ENCODE measurements around the gene SDR42E1. TPM values are rescaled to one million over a fixed set of nuclear protein-coding genes. Genes with fewer than 3 reads are reported as not detected.
A peak's percentile ranks its signal among the peaks of the same experiment; 100 is the strongest.
"Not testable (repeated sequence)": the region's sequence is repeated elsewhere in the genome, so short reads cannot be mapped to it uniquely, and the experiment has no call there.

Gene SDR42E1
- total RNA-seq, 1 experiment from 2014 or later: not detected

GRCh38 chr16:81977335-81977942, 33.8 kb downstream of the SDR42E1 start:
- not testable (repeated sequence) for DNase-seq (ENCODE audit: low read depth in 1 of 2, low spot score in 2 of 2); H3K4me3 ChIP-seq; H3K27me3 ChIP-seq (replicated peaks); H3K9me3 ChIP-seq (replicated peaks); H3K27ac ChIP-seq; H3K4me1 ChIP-seq (replicated peaks); H3K36me3 ChIP-seq

- Histone ChIP-seq H3K9me3 (replicated peaks) (no peaks in the 10 kb centered on the region), H3K4me3 (no peak overlapping the region), H3K27ac (no peak overlapping the region), H3K27me3 (replicated peaks) (no peaks in the 10 kb centered on the region), H3K4me1 (replicated peaks) (no peaks in the 10 kb centered on the region; the same call in 1 of the 2 replicates), H3K36me3 (no peaks in the 10 kb centered on the region)
- DNase-seq (ENCODE audit: low read depth in 1 of 2, low spot score in 2 of 2): no peak
These were observed 35.6 kb downstream of the SDR42E1 start for GRCh38 chr16:81975637-81976036.

GRCh38 chr16:81973737-81974136, 37.5 kb downstream of the SDR42E1 start:
- H3K4me1 ChIP-seq (replicated peaks): no peaks in the 10 kb centered on the region; the same call in 1 of the 2 replicates
- no peaks in the 10 kb centered on the region for H3K9me3 ChIP-seq (replicated peaks)
- H3K36me3 ChIP-seq: no peaks in the 10 kb centered on the region
- no peak overlapping the region for H3K27ac ChIP-seq
- no peak overlapping the region for H3K4me3 ChIP-seq
- no peak for DNase-seq (ENCODE audit: low read depth in 1 of 2, low spot score in 2 of 2)
- no peaks in the 10 kb centered on the region for H3K27me3 ChIP-seq (replicated peaks)

- Histone ChIP-seq H3K4me1 (replicated peaks) (no peaks in the 10 kb centered on the region; the same call in 1 of the 2 replicates), H3K4me3 (no peak overlapping the region), H3K9me3 (replicated peaks) (no peaks in the 10 kb centered on the region), H3K27me3 (replicated peaks) (no peaks in the 10 kb centered on the region), H3K27ac (no peak overlapping the region), H3K36me3 (no peaks in the 10 kb centered on the region)
- DNase-seq (ENCODE audit: low read depth in 1 of 2, low spot score in 2 of 2): no peak
These were observed 39.4 kb downstream of the SDR42E1 start for GRCh38 chr16:81971853-81972252.

GRCh38 chr16:81967358-81967757, 43.9 kb downstream of the SDR42E1 start:
- DNase-seq (ENCODE audit: low read depth in 1 of 2, low spot score in 2 of 2): no peak
- Histone ChIP-seq H3K9me3 (replicated peaks) (no peaks in the 10 kb centered on the region), H3K4me1 (replicated peaks) (no peaks in the 10 kb centered on the region), H3K36me3 (no peaks in the 10 kb centered on the region), H3K27me3 (replicated peaks) (no peaks in the 10 kb centered on the region), H3K4me3 (no peak overlapping the region), H3K27ac (no peak overlapping the region)

- DNase-seq (ENCODE audit: low read depth in 1 of 2, low spot score in 2 of 2): no peak
- Histone ChIP-seq H3K9me3 (replicated peaks) (no peaks in the 10 kb centered on the region), H3K36me3 (no peaks in the 10 kb centered on the region), H3K27ac (no peak overlapping the region), H3K4me3 (no peak overlapping the region), H3K27me3 (replicated peaks) (no peaks in the 10 kb centered on the region), H3K4me1 (replicated peaks) (no peaks in the 10 kb centered on the region)
These were observed 46.5 kb downstream of the SDR42E1 start for GRCh38 chr16:81964808-81965207.

GRCh38 chr16:81956213-81956948, 54.9 kb downstream of the SDR42E1 start:
- H3K4me1 ChIP-seq (replicated peaks): no peaks in the 10 kb centered on the region
- no peak overlapping the region for H3K27ac ChIP-seq
- H3K36me3 ChIP-seq: no peaks in the 10 kb centered on the region
- 0 out of 2 replicates have a peak, but pooled peaks cover 4% of the 10 kb centered on the region for H3K9me3 ChIP-seq (replicated peaks)
- H3K27me3 ChIP-seq (replicated peaks): no peaks in the 10 kb centered on the region
- no peak for DNase-seq (ENCODE audit: low read depth in 1 of 2, low spot score in 2 of 2)
- no peak overlapping the region for H3K4me3 ChIP-seq

- Histone ChIP-seq H3K4me1 (replicated peaks) (peaks cover 2% of the 10 kb centered on the region), H3K36me3 (no peaks in the 10 kb centered on the region), H3K4me3 (no peak overlapping the region), H3K27ac (no peak overlapping the region), H3K9me3 (replicated peaks) (0 out of 2 replicates have a peak, but pooled peaks cover 4% of the 10 kb centered on the region), H3K27me3 (replicated peaks) (no peaks in the 10 kb centered on the region)
- no peak for DNase-seq (ENCODE audit: low read depth in 1 of 2, low spot score in 2 of 2)
These were observed 59.7 kb downstream of the SDR42E1 start for GRCh38 chr16:81951564-81951963.

GRCh38 chr16:81946206-81946605, 65.1 kb downstream of the SDR42E1 start:
- Histone ChIP-seq H3K4me1 (replicated peaks) (peaks cover 25% of the 10 kb centered on the region), H3K27me3 (replicated peaks) (no peaks in the 10 kb centered on the region), H3K27ac (peak overlapping the region; percentile 85), H3K4me3 (peak overlapping the region; percentile 5; the same call in 1 of the 2 replicates), H3K9me3 (replicated peaks) (no peaks in the 10 kb centered on the region), H3K36me3 (no peaks in the 10 kb centered on the region)
- DNase-seq (ENCODE audit: low read depth in 1 of 2, low spot score in 2 of 2): peak; percentile 69 to 71

- no peaks in the 10 kb centered on the region for H3K9me3 ChIP-seq (replicated peaks)
- no peaks in the 10 kb centered on the region for H3K27me3 ChIP-seq (replicated peaks)
- peaks cover 31% of the 10 kb centered on the region for H3K4me1 ChIP-seq (replicated peaks)
- peak overlapping the region; percentile 5; the same call in 1 of the 2 replicates for H3K4me3 ChIP-seq
- peak overlapping the region; percentile 85 for H3K27ac ChIP-seq
- peak in 1 of 2 experiments; percentile 52 for DNase-seq (ENCODE audit: low read depth in 1 of 2, low spot score in 2 of 2)
- H3K36me3 ChIP-seq: no peaks in the 10 kb centered on the region
These were observed 65.6 kb downstream of the SDR42E1 start for GRCh38 chr16:81945665-81946064.

- H3K36me3 ChIP-seq: no peaks in the 10 kb centered on the region
- no peak for DNase-seq (ENCODE audit: low read depth in 1 of 2, low spot score in 2 of 2)
- peaks cover 36% of the 10 kb centered on the region for H3K4me1 ChIP-seq (replicated peaks)
- H3K4me3 ChIP-seq: no peak overlapping the region
- no peak overlapping the region for H3K27ac ChIP-seq
- no peaks in the 10 kb centered on the region for H3K27me3 ChIP-seq (replicated peaks)
- no peaks in the 10 kb centered on the region for H3K9me3 ChIP-seq (replicated peaks)
These were observed 69.2 kb downstream of the SDR42E1 start for GRCh38 chr16:81942007-81942601.

GRCh38 chr16:81940781-81941560, 70.3 kb downstream of the SDR42E1 start:
- peaks cover 28% of the 10 kb centered on the region for H3K4me1 ChIP-seq (replicated peaks)
- H3K4me3 ChIP-seq: no peak overlapping the region
- H3K27me3 ChIP-seq (replicated peaks): no peaks in the 10 kb centered on the region
- DNase-seq (ENCODE audit: low read depth in 1 of 2, low spot score in 2 of 2): peak; percentile 53 to 70
- H3K9me3 ChIP-seq (replicated peaks): no peaks in the 10 kb centered on the region
- H3K27ac ChIP-seq: no peak overlapping the region
- no peaks in the 10 kb centered on the region for H3K36me3 ChIP-seq

GRCh38 chr16:81939164-81940056, 71.9 kb downstream of the SDR42E1 start:
- Histone ChIP-seq H3K4me1 (replicated peaks) (peaks cover 17% of the 10 kb centered on the region), H3K9me3 (replicated peaks) (no peaks in the 10 kb centered on the region), H3K36me3 (no peaks in the 10 kb centered on the region), H3K27me3 (replicated peaks) (no peaks in the 10 kb centered on the region), H3K27ac (no peak overlapping the region), H3K4me3 (no peak overlapping the region)
- no peak for DNase-seq (ENCODE audit: low read depth in 1 of 2, low spot score in 2 of 2)

Data from SJSA1 (cell line).